Erythroblast (primary cell): ENCODE results near the gene ITPRID1.

Experiments used
- GATA1 ChIP-seq: IDR thresholded peaks from 2 replicates; pipeline ENCODE4 v1.6.1; 2011; ENCODE audit warnings: low read depth, mild to moderate bottlenecking, control low read depth, low read length, moderate library complexity
- POLR2A ChIP-seq: IDR thresholded peaks from 2 replicates; pipeline ENCODE4 v1.6.1; 2011; ENCODE audit warnings: mild to moderate bottlenecking, low read length

DNA sequence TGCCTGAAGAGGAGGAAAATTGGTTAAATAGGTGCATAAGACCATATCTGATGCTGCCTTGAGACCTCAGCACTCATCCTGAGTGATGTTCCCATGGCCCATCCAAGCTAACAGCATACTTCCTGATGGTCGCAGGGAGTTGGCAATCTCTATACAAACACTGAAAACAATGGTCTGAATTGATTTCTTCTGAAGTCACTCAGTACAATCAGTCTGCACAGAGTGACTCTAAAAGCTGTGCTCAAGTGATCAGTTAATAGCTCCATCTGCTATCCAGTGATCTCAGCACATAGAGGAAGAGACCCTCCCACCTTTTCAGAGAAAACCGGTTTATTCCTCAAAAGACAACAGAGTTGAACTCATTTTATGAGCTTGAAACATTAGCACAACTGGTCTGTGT, 177.0 kb downstream of the ITPRID1 start:
- no peak for TF ChIP-seq POLR2A
- no peak for TF ChIP-seq GATA1
